K562 (cell line): ENCODE data around the gene TRIM25. TPM values are rescaled to one million over a fixed set of nuclear protein-coding genes. Genes with fewer than 3 reads are reported as not detected.

Source experiments
- ATAC-seq: fragments of 200-7000 bp; cut with Tn5 transposase; 3 replicates; pipeline ENCODE4 v1.9.1; 2020; ENCODE audit warnings: moderate library complexity
- BruUV-seq: library from RNA; stranded (reverse); fragments of 400-500 nt; replicated peaks from 2 replicates; lab custom pipeline; 2021; lab: Mats Ljungman, UMichigan
- CTCF ChIA-PET: fragments of 300-600 bp; formaldehyde crosslinking; extraction: SDS; loops from one replicate; lab custom pipeline; 2021; ENCODE audit warnings: low intra/inter-chr PET ratio; lab: Yijun Ruan, JAX
- POLR2A ChIA-PET: fragments of 300-600, 350-650 bp; sonication (Branson Sonifier 250); formaldehyde crosslinking; extraction: SDS; loops from one replicate; lab custom pipeline; 2021; ENCODE audit warnings: antibody characterized with exemption, inconsistent platforms; lab: Yijun Ruan, JAX
- DNase-seq, 4 experiments: peaks; one replicate each; pipeline versions ENCODE4 v3.0.0 to v3.0.0-alpha.2; 2011 to 2018; ENCODE audit warnings: low spot score in 3 of 4, mixed read lengths in 3 of 4; ENCODE audit errors: extremely low read depth in 1 of 4
- FAIRE-seq: peaks from 2 replicates; lab custom pipeline; 2011; peaks lifted over from hg19 to GRCh38; lab: Jason Lieb, UNC
- H2AFZ ChIP-seq: 2 replicates; pipeline ENCODE4 v1.6.0; 2011; ENCODE audit warnings: low read depth, low read length, control low read depth, inconsistent platforms
- H3K27ac ChIP-seq: fragments of 200-600 bp; 3 replicates; pipeline ENCODE4 v1.8.0; 2011; ENCODE audit warnings: low read depth, mild to moderate bottlenecking, control low read depth, inconsistent platforms, low read length, moderate library complexity, mixed read lengths; ENCODE audit errors: extremely low read depth
- H3K27me3 ChIP-seq, 2 experiments: fragments of 300-600 bp in 1 of 2; 2 replicates in 1 of 2; 3 replicates in 1 of 2; pipeline versions ENCODE4 v1.6.0 to v1.8.0; 2011; ENCODE audit warnings: inconsistent platforms in 2 of 2, low read length in 2 of 2, mild to moderate bottlenecking in 1 of 2, mixed read lengths in 1 of 2, moderate library complexity in 1 of 2; ENCODE audit not compliant: control insufficient read depth in 2 of 2, insufficient read depth in 2 of 2
- H3K36me3 ChIP-seq: fragments of 300-600 bp; 3 replicates; pipeline ENCODE4 v1.8.0; 2011; ENCODE audit warnings: mild to moderate bottlenecking, low read length, inconsistent platforms; ENCODE audit not compliant: control insufficient read depth, insufficient read depth
- H3K4me1 ChIP-seq, 2 experiments: fragments of 200-600 bp in 1 of 2; replicated peaks in 1 of 2; 2 replicates in 1 of 2; 3 replicates in 1 of 2; pipeline versions ENCODE4 v1.5.1 to v1.8.0; 2011; ENCODE audit warnings: inconsistent platforms in 2 of 2, low read length in 2 of 2, mild to moderate bottlenecking in 1 of 2, mixed read lengths in 1 of 2, moderate library complexity in 1 of 2; ENCODE audit not compliant: control insufficient read depth in 2 of 2, insufficient read depth in 2 of 2
- H3K4me2 ChIP-seq: 2 replicates; pipeline ENCODE4 v1.6.1; 2011; ENCODE audit warnings: low read length, control low read depth, inconsistent platforms, mixed read lengths; ENCODE audit not compliant: insufficient read depth
- H3K4me3 ChIP-seq: fragments of 200-600 bp; sonication (generic), shearing (Covaris generic); 2 replicates; pipeline ENCODE4 v1.5.1; 2016; ENCODE audit warnings: control low read depth, inconsistent platforms
- H3K79me2 ChIP-seq: fragments of 200-600 bp; 3 replicates; pipeline ENCODE4 v1.8.0; 2011; ENCODE audit warnings: low read length, inconsistent platforms; ENCODE audit not compliant: control insufficient read depth, insufficient read depth
- H3K9ac ChIP-seq, 2 experiments: 2 replicates each; pipeline versions ENCODE4 v1.6.0 to v1.6.1; 2011; ENCODE audit warnings: low read depth in 2 of 2, low read length in 2 of 2, control low read depth in 1 of 2, inconsistent platforms in 1 of 2, mild to moderate bottlenecking in 1 of 2, mixed read lengths in 1 of 2; ENCODE audit not compliant: insufficient read depth in 1 of 2
- H3K9me1 ChIP-seq: one replicate; pipeline ENCODE4 v1.6.0; 2011; ENCODE audit warnings: inconsistent platforms, mild to moderate bottlenecking, low read length, moderate library complexity; ENCODE audit not compliant: control insufficient read depth, insufficient read depth
- H3K9me3 ChIP-seq: replicated peaks from 2 replicates; pipeline ENCODE4 v1.5.1; 2011; ENCODE audit warnings: low read depth, low read length, inconsistent platforms; ENCODE audit not compliant: control insufficient read depth, insufficient read depth
- H4K20me1 ChIP-seq: replicated peaks from 2 replicates; pipeline ENCODE4 v1.6.1; 2011; ENCODE audit warnings: low read length, inconsistent platforms, mixed read lengths; ENCODE audit not compliant: control insufficient read depth, insufficient read depth
- CREB3L1 ChIP-seq: fragments of 450-650 bp; IDR thresholded peaks from 2 replicates; pipeline ENCODE4 v1.6.1; 2014; ENCODE audit warnings: low read depth, mild to moderate bottlenecking, moderate library complexity, borderline replicate concordance
- HDAC8 ChIP-seq: fragments of 450-650 bp; IDR thresholded peaks from 2 replicates; pipeline ENCODE4 v1.6.1; 2016; ENCODE audit warnings: mild to moderate bottlenecking, missing genetic modification characterization, moderate library complexity, missing compliant biosample characterization
- KDM4B ChIP-seq, 2 experiments: fragments of 450-650 bp in 1 of 2; sonication (generic) in 1 of 2; IDR thresholded peaks; 2 replicates each; pipeline ENCODE4 v1.6.1; 2016 to 2017; ENCODE audit warnings: borderline replicate concordance in 2 of 2, antibody characterized with exemption in 1 of 2, low read depth in 1 of 2, mild to moderate bottlenecking in 1 of 2
- MCM2 ChIP-seq: fragments of 450-650 bp; IDR thresholded peaks from 2 replicates; pipeline ENCODE4 v1.6.1; 2017; ENCODE audit warnings: low read depth, mild to moderate bottlenecking
- PRMT5 ChIP-seq: sonication (generic); formaldehyde crosslinking; IDR thresholded peaks from 2 replicates; pipeline ENCODE4 v1.5.0; 2020; ENCODE audit warnings: missing genetic modification reagents
- RREB1 ChIP-seq: fragments of 250-450 bp; sonication (Bioruptor Pico); IDR thresholded peaks from 2 replicates; pipeline ENCODE4 v1.4.0; 2020
- SMAD4 ChIP-seq: fragments of 250-450 bp; sonication (Bioruptor Pico); conservative IDR thresholded peaks from 2 replicates; pipeline ENCODE4 v1.8.0; 2021; ENCODE audit warnings: inconsistent platforms, mild to moderate bottlenecking, moderate library complexity
- SMARCB1 ChIP-seq: IDR thresholded peaks from 2 replicates; pipeline ENCODE4 v1.6.1; 2011; ENCODE audit warnings: improper control_type of control experiment, low read depth; ENCODE audit not compliant: insufficient read length
- SMARCC2 ChIP-seq: fragments of 450-650 bp; IDR thresholded peaks from 2 replicates; pipeline ENCODE4 v1.6.1; 2017; ENCODE audit warnings: antibody characterized with exemption, moderate library complexity, mild to moderate bottlenecking, low read depth
- STAG1 ChIP-seq: sonication (generic); formaldehyde crosslinking; IDR thresholded peaks from 2 replicates; pipeline ENCODE4 v1.5.0; 2020; ENCODE audit warnings: missing genetic modification reagents, borderline replicate concordance
- TFE3 ChIP-seq: fragments of 450-650 bp; formaldehyde crosslinking; IDR thresholded peaks from 2 replicates; pipeline ENCODE4 v1.4.0; 2020; ENCODE audit warnings: mild to moderate bottlenecking, mixed read lengths
- U2AF2 ChIP-seq: fragments of 200-400 bp; formaldehyde crosslinking; optimal IDR thresholded peaks from 2 replicates; pipeline ENCODE3; 2017; ENCODE audit warnings: low read depth, mild to moderate bottlenecking, low read length
- ZNF184 ChIP-seq: sonication (generic); formaldehyde crosslinking; IDR thresholded peaks from 2 replicates; pipeline ENCODE4 v1.5.0; 2020; ENCODE audit warnings: missing genetic modification reagents
- ZNF586 ChIP-seq: fragments of 450-650 bp; formaldehyde crosslinking; conservative IDR thresholded peaks from 2 replicates; pipeline ENCODE4 v1.4.0; 2020; ENCODE audit warnings: mild to moderate bottlenecking, moderate library complexity
- ZNF785 ChIP-seq: fragments of 250-450 bp; sonication (Bioruptor Pico); IDR thresholded peaks from 2 replicates; pipeline ENCODE4 v1.4.0; 2020; ENCODE audit warnings: mild to moderate bottlenecking
- WGBS: fragments of 100-300 bp; shearing (Covaris generic); methylation state at CpG from one replicate; pipeline ENCODE4 v1.1.6; 2016; ENCODE audit warnings: low coverage, mixed read lengths; ENCODE audit not compliant: insufficient coverage; ENCODE audit errors: missing lambda C conversion rate; 5-methylcytosine and 5-hydroxymethylcytosine counted together
- in situ Hi-C: fragments of 300-500 bp; cut with MboI; formaldehyde crosslinking; loops from 4 replicates; pipeline ENCODE4 v1.15.0; 2018; ENCODE audit warnings: inconsistent platforms, mixed read lengths
- intact Hi-C: fragments of 100-400 bp; cut with micrococcal nuclease; formaldehyde crosslinking; loops from 2 replicates; pipeline ENCODE4 v1.14.2; 2022
- polyA plus RNA-seq, 8 experiments: library from polyadenylated mRNA; depleted of rRNA in 4 of 8; stranded (reverse) in 5 of 8; unstranded in 3 of 8; fragments of >200 nt; fragmentation: Nextera tagmentation in 2 of 8; fragmentation: Illumina TruSeq in 1 of 8; extraction: Ambion mirVana in 2 of 8; extraction: Trizol in 1 of 8; gene quantifications; 2 replicates each; pipeline versions ENCODE4 v1.2.1 to v1.2.3, GENCODE V29; 2011 to 2014; ENCODE audit warnings: inconsistent platforms in 1 of 8, missing spikeins in 1 of 8
- total RNA-seq, 7 experiments: library from RNA; depleted of rRNA in 6 of 7; stranded (reverse); fragments of >200 nt in 6 of 7; fragmentation: Illumina TruSeq in 2 of 7; extraction: Trizol in 2 of 7; gene quantifications; 2 replicates each; pipeline versions ENCODE4 v1.2.1 to v1.2.3, GENCODE V29; 2011 to 2021; ENCODE audit warnings: low replicate concordance in 1 of 7

TRIM25 gene
- total and polyA plus RNA-seq, 9 of the 15 experiments (the other 6 are each of a cell fraction or from before 2014, with no cell fraction given): 5.9 to 49.5 (median 24.5) TPM

- no peaks in the 10 kb centered on the region for H3K36me3 ChIP-seq
- H3K9me1 ChIP-seq: no peaks in the 10 kb centered on the region
- no TSS peak for BruUV-seq
- TF ChIP-seq PRMT5 (CRISPR knock-in tag): no peak
- TF ChIP-seq ZNF785 (CRISPR knock-in tag): no peak
- TF ChIP-seq STAG1: no peak
- TF ChIP-seq SMARCC2: no peak
- no peak for TF ChIP-seq CREB3L1
- TF ChIP-seq ZNF586 (CRISPR knock-in tag): no peak
- no peak for TF ChIP-seq KDM4B (IDR thresholded peaks at IDR 0.05; ENCODE audit: borderline replicate concordance in 2 of 2, low read depth in 1 of 2)
- TF ChIP-seq SMAD4 (CRISPR knock-in tag): no peak
- no peak for TF ChIP-seq TFE3 (CRISPR knock-in tag)
- TF ChIP-seq ZNF184 (CRISPR knock-in tag): no peak
- TF ChIP-seq HDAC8 (tag): no peak
- no peak for TF ChIP-seq RREB1 (CRISPR knock-in tag)
- no peak for TF ChIP-seq SMARCB1
- TF ChIP-seq MCM2: no peak
- TF ChIP-seq U2AF2: no peak
- ChIA-PET CTCF (no interaction called here), POLR2A (no interaction called here)
- H3K79me2 ChIP-seq: no peaks in the 10 kb centered on the region
- no peak overlapping the region for H3K27ac ChIP-seq
- no peak overlapping the region for H3K9ac ChIP-seq
- 45% methylated on average over 2 of the region's 2 CpGs for WGBS
- no peaks in the 10 kb centered on the region; a peak in 1 of 5 replicates for H3K4me1 ChIP-seq
- no peak overlapping the region for H3K4me2 ChIP-seq
- DNase-seq (no peak), ATAC-seq (no peak), FAIRE-seq (no peak)
- no peaks in the 10 kb centered on the region for H3K9me3 ChIP-seq
- in situ Hi-C loops (no loop called here), intact Hi-C loops (no loop called here)
- H3K4me3 ChIP-seq: no peak overlapping the region
- H2AFZ ChIP-seq: no peak overlapping the region
- H4K20me1 ChIP-seq: no peaks in the 10 kb centered on the region
- no peaks in the 10 kb centered on the region for H3K27me3 ChIP-seq
Measured at GRCh38 chr17:56925088-56925487, 11.2 kb upstream of the TRIM25 start.
